Fibroblast of lung (primary cell): Measurements from ENCODE around the gene DEFB124. TPM values are rescaled to one million over a fixed set of nuclear protein-coding genes. Genes with fewer than 3 reads are reported as not detected.

Source experiments
- DNase-seq, 2 donors: peaks; one replicate each; pipeline versions ENCODE4 v3.0.0 to v3.0.0-alpha.2; 2010; ENCODE audit warnings: low read depth in 2 of 2
- H2AFZ ChIP-seq: 2 replicates; pipeline ENCODE4 v1.5.1; 2012; ENCODE audit warnings: low read length, control low read depth, inconsistent platforms
- H3K27ac ChIP-seq: 2 replicates; pipeline ENCODE4 v1.5.1; 2011; ENCODE audit warnings: low read length, control low read depth; ENCODE audit not compliant: insufficient read depth
- H3K27me3 ChIP-seq: 2 replicates; pipeline ENCODE4 v1.5.1; 2011; ENCODE audit warnings: mild to moderate bottlenecking, low read length; ENCODE audit not compliant: control insufficient read depth, insufficient read depth
- H3K36me3 ChIP-seq: 2 replicates; pipeline ENCODE4 v1.5.1; 2011; ENCODE audit warnings: low read length; ENCODE audit not compliant: control insufficient read depth, insufficient read depth
- H3K4me1 ChIP-seq: 2 replicates; pipeline ENCODE4 v1.5.1; 2011; ENCODE audit warnings: low read length; ENCODE audit not compliant: control insufficient read depth, insufficient read depth; ENCODE audit errors: extremely low read depth
- H3K4me2 ChIP-seq: 2 replicates; pipeline ENCODE4 v1.5.1; 2011; ENCODE audit warnings: low read length, control low read depth; ENCODE audit not compliant: insufficient read depth; ENCODE audit errors: extremely low read depth
- H3K4me3 ChIP-seq, 4 experiments: fragments of 200-600 bp in 1 of 4; sonication (generic) in 1 of 4; replicated peaks in 1 of 4; 2 replicates each; pipeline ENCODE4 v1.5.1; 2011 to 2016; ENCODE audit warnings: low read length in 4 of 4, low read depth in 3 of 4, mild to moderate bottlenecking in 3 of 4, control low read depth in 2 of 4, inconsistent platforms in 1 of 4, mixed read lengths in 1 of 4; ENCODE audit not compliant: insufficient read depth in 1 of 4; ENCODE audit errors: control extremely low read depth in 1 of 4
- H3K79me2 ChIP-seq: 2 replicates; pipeline ENCODE4 v1.5.1; 2012; ENCODE audit warnings: mild to moderate bottlenecking, low read length, inconsistent platforms; ENCODE audit not compliant: control insufficient read depth, insufficient read depth
- H3K9ac ChIP-seq: 2 replicates; pipeline ENCODE4 v1.5.1; 2011; ENCODE audit warnings: mild to moderate bottlenecking, low read length, control low read depth; ENCODE audit not compliant: insufficient read depth
- H3K9me3 ChIP-seq: 2 replicates; pipeline ENCODE4 v1.5.1; 2012; ENCODE audit warnings: low read depth, low read length; ENCODE audit not compliant: control insufficient read depth, insufficient read depth
- H4K20me1 ChIP-seq: 2 replicates; pipeline ENCODE4 v1.5.1; 2011; ENCODE audit warnings: low read length; ENCODE audit not compliant: control insufficient read depth, insufficient read depth; ENCODE audit errors: extremely low read depth
- EZH2 ChIP-seq: IDR thresholded peaks from 2 replicates; pipeline ENCODE4 v1.5.1; 2012; ENCODE audit warnings: low read length, control low read depth, mild to moderate bottlenecking; ENCODE audit errors: missing control alignments
- polyA plus RNA-seq, 2 donors: library from polyadenylated mRNA; depleted of rRNA in 1 of 2; stranded (reverse) in 1 of 2; unstranded in 1 of 2; fragments of >200 nt; gene quantifications; 2 replicates each; pipeline ENCODE4 v1.2.1, GENCODE V29; 2011 to 2012; ENCODE audit warnings: missing spikeins in 1 of 2
- total RNA-seq: library from RNA; depleted of rRNA; stranded (reverse); fragments of >200 nt; gene quantifications from 2 replicates; pipeline ENCODE4 v1.2.1, GENCODE V29; 2014
- TF ChIP-seq, protein P1 (sequence below), 2 donors: IDR thresholded peaks in 1 of 2; conservative IDR thresholded peaks in 1 of 2; 1 replicate in 1 of 2; 2 replicates in 1 of 2; pipeline ENCODE4 v1.5.1; 2011 to 2012; ENCODE audit warnings: low read length in 2 of 2, control low read depth in 1 of 2, inconsistent platforms in 1 of 2, low read depth in 1 of 2, mild to moderate bottlenecking in 1 of 2

The DEFB124 gene
- total and polyA plus RNA-seq, 2 donors (not counting 1 experiment from before 2014, with no cell fraction given), result not detected

DNA sequence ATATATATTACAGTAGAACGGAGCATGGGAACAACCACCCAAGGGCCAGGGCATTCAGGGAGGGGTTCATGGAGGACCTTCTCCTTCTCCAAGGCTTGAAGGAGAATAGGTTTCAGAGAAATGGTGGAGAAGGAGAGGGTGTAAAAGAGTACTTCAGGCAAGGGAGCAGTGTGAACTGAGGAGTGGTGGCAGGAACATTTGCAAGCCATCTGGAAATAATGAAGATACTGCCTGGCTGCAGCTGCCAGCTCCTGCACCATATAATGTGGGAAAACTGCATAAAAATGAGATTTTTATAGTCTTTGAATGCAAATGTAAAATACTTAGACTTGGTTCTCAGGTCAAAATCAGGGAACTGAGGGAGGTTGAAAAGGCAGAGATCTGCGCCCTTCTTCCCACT is 59.3 kb downstream of the DEFB124 start:
- DNase-seq, result no peak
- no peaks in the 10 kb centered on the region for H3K79me2 ChIP-seq
- H3K9me3 ChIP-seq, result no peaks in the 10 kb centered on the region
- no peaks in the 10 kb centered on the region for H3K4me1 ChIP-seq
- no peak overlapping the region for H3K4me2 ChIP-seq
- H2AFZ ChIP-seq, result no peak overlapping the region
- H4K20me1 ChIP-seq, result no peaks in the 10 kb centered on the region
- no peaks in the 10 kb centered on the region for H3K36me3 ChIP-seq
- H3K27me3 ChIP-seq, result no peaks in the 10 kb centered on the region
- no peak overlapping the region for H3K4me3 ChIP-seq
- no peak overlapping the region for H3K9ac ChIP-seq
- no peak for TF ChIP-seq EZH2
- TF ChIP-seq, protein P1, sequence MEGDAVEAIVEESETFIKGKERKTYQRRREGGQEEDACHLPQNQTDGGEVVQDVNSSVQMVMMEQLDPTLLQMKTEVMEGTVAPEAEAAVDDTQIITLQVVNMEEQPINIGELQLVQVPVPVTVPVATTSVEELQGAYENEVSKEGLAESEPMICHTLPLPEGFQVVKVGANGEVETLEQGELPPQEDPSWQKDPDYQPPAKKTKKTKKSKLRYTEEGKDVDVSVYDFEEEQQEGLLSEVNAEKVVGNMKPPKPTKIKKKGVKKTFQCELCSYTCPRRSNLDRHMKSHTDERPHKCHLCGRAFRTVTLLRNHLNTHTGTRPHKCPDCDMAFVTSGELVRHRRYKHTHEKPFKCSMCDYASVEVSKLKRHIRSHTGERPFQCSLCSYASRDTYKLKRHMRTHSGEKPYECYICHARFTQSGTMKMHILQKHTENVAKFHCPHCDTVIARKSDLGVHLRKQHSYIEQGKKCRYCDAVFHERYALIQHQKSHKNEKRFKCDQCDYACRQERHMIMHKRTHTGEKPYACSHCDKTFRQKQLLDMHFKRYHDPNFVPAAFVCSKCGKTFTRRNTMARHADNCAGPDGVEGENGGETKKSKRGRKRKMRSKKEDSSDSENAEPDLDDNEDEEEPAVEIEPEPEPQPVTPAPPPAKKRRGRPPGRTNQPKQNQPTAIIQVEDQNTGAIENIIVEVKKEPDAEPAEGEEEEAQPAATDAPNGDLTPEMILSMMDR (conservative IDR thresholded peaks at IDR 0.05 in 1 of 2, IDR thresholded peaks at IDR 0.05 in 1 of 2; ENCODE audit: low read depth in 1 of 2, low read length in 2 of 2), result no peak
- no peak overlapping the region for H3K27ac ChIP-seq

Other genes with a start within 250 kb of the DEFB124 start
- gene DEFB115, start 217.5 kb downstream of the DEFB124 start, total RNA-seq, result not detected in 2 replicates
- not detected in 2 replicates for gene DEFB115, start 217.5 kb downstream of the DEFB124 start, polyA plus RNA-seq
- gene DEFB116, start 166.5 kb downstream of the DEFB124 start, total RNA-seq, result not detected in 2 replicates
- gene DEFB116, start 166.5 kb downstream of the DEFB124 start, polyA plus RNA-seq, result not detected in 2 replicates
- gene DEFB118, start 106.5 kb downstream of the DEFB124 start, total RNA-seq, result not detected in 2 replicates
- gene DEFB118, start 106.5 kb downstream of the DEFB124 start, polyA plus RNA-seq, result not detected in 2 replicates
- not detected in 2 replicates for gene DEFB119, start 84.5 kb downstream of the DEFB124 start, total RNA-seq
- gene DEFB119, start 84.5 kb downstream of the DEFB124 start, polyA plus RNA-seq, result not detected in 2 replicates
- not detected in 2 replicates for gene DEFB121, start 68.9 kb downstream of the DEFB124 start, total RNA-seq
- not detected in 2 replicates for gene DEFB121, start 68.9 kb downstream of the DEFB124 start, polyA plus RNA-seq
- not detected in 2 replicates for gene DEFB123, start 34.5 kb downstream of the DEFB124 start, total RNA-seq
- gene DEFB123, start 34.5 kb downstream of the DEFB124 start, polyA plus RNA-seq, result not detected in 2 replicates
- gene REM1, start 161 bp upstream of the DEFB124 start, total RNA-seq, result not detected in 2 replicates
- gene REM1, start 161 bp upstream of the DEFB124 start, polyA plus RNA-seq, result not detected in 2 replicates
- 41.9 and 52.5 TPM in 2 replicates for gene HM13, start 39.3 kb upstream of the DEFB124 start, total RNA-seq
- gene HM13, start 39.3 kb upstream of the DEFB124 start, polyA plus RNA-seq, result 153 and 157 TPM in 2 replicates
- 27.4 and 31.1 TPM in 2 replicates for gene ID1, start 130.2 kb upstream of the DEFB124 start, total RNA-seq
- gene ID1, start 130.2 kb upstream of the DEFB124 start, polyA plus RNA-seq, result 14.5 and 62.4 TPM in 2 replicates
- not detected in 2 replicates for gene COX4I2, start 162.8 kb upstream of the DEFB124 start, total RNA-seq
- gene COX4I2, start 162.8 kb upstream of the DEFB124 start, polyA plus RNA-seq, result not detected in 2 replicates
- 50.8 and 77.1 TPM in 2 replicates for gene BCL2L1, start 247.7 kb upstream of the DEFB124 start, total RNA-seq
- gene BCL2L1, start 247.7 kb upstream of the DEFB124 start, polyA plus RNA-seq, result 61.8 and 107 TPM in 2 replicates